CD8-positive, alpha-beta memory T cell (primary cell): ENCODE data around the gene TPM4. TPM values are rescaled to one million over a fixed set of nuclear protein-coding genes. Genes with fewer than 3 reads are reported as not detected.

ENCODE experiments used
- CTCF ChIA-PET: fragments of 350-600 bp; sonication (Branson Sonifier 250); formaldehyde crosslinking; loops from one replicate; lab custom pipeline; 2021; ENCODE audit warnings: antibody characterized with exemption; lab: Charles Lee
- POLR2A ChIA-PET: fragments of 350-600 bp; sonication (Branson Sonifier 250); formaldehyde crosslinking; loops from one replicate; lab custom pipeline; 2021; ENCODE audit warnings: antibody characterized with exemption; lab: Charles Lee
- DNase-seq, 5 donors: peaks; one replicate each; pipeline versions ENCODE4 v3.0.0 to v3.0.0-alpha.2; 2020 to 2022; ENCODE audit warnings: mixed read lengths in 1 of 5
- H3K27ac ChIP-seq: one replicate; pipeline ENCODE4 v1.7.0; 2013; ENCODE audit warnings: low read depth, mild to moderate bottlenecking, low read length, moderate library complexity
- H3K27me3 ChIP-seq: 2 replicates; pipeline ENCODE4 v1.7.0; 2013; ENCODE audit warnings: low read length, mild to moderate bottlenecking; ENCODE audit not compliant: insufficient read depth, poor library complexity, severe bottlenecking
- H3K36me3 ChIP-seq: 2 replicates; pipeline ENCODE4 v1.7.0; 2013; ENCODE audit warnings: mild to moderate bottlenecking, low read length, moderate library complexity; ENCODE audit not compliant: insufficient read depth
- H3K4me1 ChIP-seq: 2 replicates; pipeline ENCODE4 v1.7.0; 2013; ENCODE audit warnings: mild to moderate bottlenecking, low read length, moderate library complexity; ENCODE audit not compliant: insufficient read depth
- H3K4me3 ChIP-seq: 2 replicates; pipeline ENCODE4 v1.7.0; 2013; ENCODE audit warnings: mild to moderate bottlenecking, low read length
- H3K9me3 ChIP-seq: 2 replicates; pipeline ENCODE4 v1.7.0; 2013; ENCODE audit warnings: mild to moderate bottlenecking, low read length
- H3K27ac Mint-ChIP-seq, 8 donors: one replicate each; pipeline ENCODE4 v1.8.0; 2020 to 2021; ENCODE audit warnings: mixed read lengths in 8 of 8, mild to moderate bottlenecking in 6 of 8, inconsistent platforms in 3 of 8, moderate library complexity in 3 of 8
- H3K27me3 Mint-ChIP-seq, 2 donors: one replicate each; pipeline ENCODE4 v1.8.0; 2020 to 2021; ENCODE audit warnings: mixed read lengths in 2 of 2, mild to moderate bottlenecking in 1 of 2, moderate library complexity in 1 of 2
- H3K36me3 Mint-ChIP-seq, 3 donors: one replicate each; pipeline ENCODE4 v1.8.0; 2020 to 2021; ENCODE audit warnings: mixed read lengths in 3 of 3, inconsistent platforms in 1 of 3, mild to moderate bottlenecking in 1 of 3
- H3K4me1 Mint-ChIP-seq, 3 donors: one replicate each; pipeline ENCODE4 v1.8.0; 2020 to 2021; ENCODE audit warnings: mixed read lengths in 3 of 3, inconsistent platforms in 1 of 3, mild to moderate bottlenecking in 1 of 3
- H3K4me3 Mint-ChIP-seq, 7 donors: one replicate each; pipeline ENCODE4 v1.8.0; 2020 to 2021; ENCODE audit warnings: mixed read lengths in 7 of 7, mild to moderate bottlenecking in 6 of 7, moderate library complexity in 4 of 7, inconsistent platforms in 2 of 7
- H3K9me3 Mint-ChIP-seq, 5 donors: one replicate each; pipeline ENCODE4 v1.8.0; 2020 to 2022; ENCODE audit warnings: mixed read lengths in 5 of 5, mild to moderate bottlenecking in 3 of 5, moderate library complexity in 2 of 5, inconsistent platforms in 1 of 5
- polyA plus RNA-seq: library from polyadenylated mRNA; unstranded; fragments of 300-500 nt; fragmentation: Illumina TruSeq; gene quantifications from one replicate; pipeline ENCODE4 v1.2.3, GENCODE V29; 2021
- total RNA-seq, 2 experiments: library from RNA; stranded (reverse); gene quantifications; one replicate each; pipeline ENCODE4 v1.2.3, GENCODE V29; 2021

Gene TPM4
- total and polyA plus RNA-seq, 3 experiments from 2014 or later = 127 to 270 (median 259) TPM

DNA sequence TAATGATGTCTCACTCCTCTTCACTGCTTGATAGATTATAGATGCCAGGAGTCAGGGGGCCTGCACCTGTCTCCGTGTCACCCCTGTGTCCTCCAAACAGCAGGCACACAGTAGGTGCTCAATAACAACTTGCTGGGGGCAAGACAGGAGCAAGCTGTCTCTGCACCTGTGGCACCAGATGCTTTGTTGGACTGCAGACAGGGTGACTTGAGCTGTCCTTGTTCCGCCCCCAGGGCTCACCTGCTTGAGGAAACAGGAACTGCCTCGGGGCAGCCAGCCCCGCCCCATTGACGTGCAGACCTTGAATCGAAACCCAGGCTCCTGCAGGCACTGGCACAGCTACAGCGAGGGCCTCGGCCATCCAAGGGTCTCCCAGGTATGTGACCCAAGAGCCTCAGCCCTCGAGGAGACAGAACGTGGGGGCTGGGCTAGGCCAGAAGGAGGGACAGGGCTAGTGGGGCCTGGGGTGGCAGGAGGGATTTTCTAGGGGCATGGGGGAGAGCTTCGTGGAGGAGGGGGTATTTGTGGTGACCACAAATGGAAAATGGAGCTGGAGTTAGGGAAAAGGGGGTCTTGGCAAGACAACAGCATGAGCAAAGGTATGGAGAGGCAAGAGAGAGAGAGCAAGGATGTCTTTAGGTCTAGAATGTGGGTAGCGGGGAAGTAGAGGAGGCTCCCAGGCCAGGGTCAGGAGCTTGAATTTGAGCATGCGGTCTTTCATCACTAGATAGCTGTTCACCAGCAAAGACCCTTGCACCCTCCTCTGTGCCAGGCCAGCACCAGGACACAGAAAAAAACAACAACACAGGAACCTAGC, 67.3 kb downstream of the TPM4 start, which contains the start of gene HSH2D:
Gene HSH2D, plus strand, starts transcription at position 287 of the 817 bp plus-strand sequence. CDS start 5,066 bp downstream, outside the sequence.
- Mint-ChIP-seq H3K27me3 (no peaks in the 10 kb centered on the region), H3K4me1 (peaks cover 44 to 59% (median 54%) of the 10 kb centered on the region in 3 donors), H3K27ac (peak within 1 kb of the TSS; percentile 82 to 98 (median 96)), H3K36me3 (peaks cover 0 to 8% (median 2%) of the 10 kb centered on the region in 3 donors), H3K9me3 (no peaks in the 10 kb centered on the region), H3K4me3 (peak within 1 kb of the TSS; percentile 90 to 97 (median 93))
- peaks cover 2% of the 10 kb centered on the region for H3K36me3 ChIP-seq
- no peaks in the 10 kb centered on the region for H3K9me3 ChIP-seq
- ChIA-PET CTCF (interaction anchor here (0.7 to 1.5 kb wide), 8 partner anchors 13 to 228 kb away, joined by 3 to 10 read pairs (median 3); partner anchors contain the start of gene TPM4), POLR2A (interaction anchor here (0.6 to 2.0 kb wide), 7 partner anchors 12 to 228 kb away, joined by 3 to 9 read pairs (median 3); no protein-coding TSS in a partner anchor)
- peak within 1 kb of the TSS; percentile 78 for H3K27ac ChIP-seq
- peaks cover 28% of the 10 kb centered on the region for H3K4me1 ChIP-seq
- H3K4me3 ChIP-seq = peak within 1 kb of the TSS; percentile 90
- DNase-seq = peak; percentile 63 to 86 (median 74)
- no peaks in the 10 kb centered on the region for H3K27me3 ChIP-seq

DNA sequence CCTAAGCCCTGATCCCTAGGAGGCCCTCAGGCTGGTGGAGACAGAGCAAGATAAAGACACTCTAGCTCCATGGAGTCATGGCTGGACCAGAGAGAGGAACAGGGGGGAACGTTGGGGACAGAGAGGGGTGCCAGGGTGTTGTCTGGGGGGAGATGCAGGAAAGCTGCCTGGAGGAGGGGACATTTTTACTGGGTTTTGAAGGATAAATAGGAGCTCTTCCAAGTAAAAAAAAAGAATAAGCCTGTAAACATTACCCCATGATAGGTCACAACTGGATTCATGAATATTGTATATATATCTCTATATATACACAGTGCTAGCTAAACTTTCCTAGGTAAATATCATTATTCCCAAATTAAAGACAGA, 67.9 kb downstream of the TPM4 start:
- H3K4me3 ChIP-seq = peak overlapping the region; percentile 90

DNA sequence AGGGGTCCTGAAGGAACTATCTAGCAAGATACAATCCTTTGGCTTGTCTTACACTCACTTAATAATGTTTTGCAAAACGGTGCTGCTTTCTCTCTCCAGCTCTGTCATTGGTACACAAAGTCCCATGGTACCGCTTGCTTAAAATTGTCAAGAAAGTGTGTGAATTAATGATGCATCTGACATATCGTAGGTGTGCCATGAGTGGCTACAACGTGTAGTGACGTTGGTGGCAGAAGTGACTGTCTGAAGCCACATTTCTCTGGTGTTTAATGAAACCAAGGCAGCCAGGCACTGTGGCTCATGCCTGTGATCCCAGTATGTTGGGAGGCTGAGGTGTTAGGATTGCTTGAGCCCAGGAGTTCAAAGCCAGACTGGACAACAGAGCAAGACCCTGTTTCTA, 69.8 kb downstream of the TPM4 start:
- H3K9me3 ChIP-seq = no peaks in the 10 kb centered on the region
- DNase-seq = no peak
- peaks cover 28% of the 10 kb centered on the region for H3K4me1 ChIP-seq
- ChIA-PET POLR2A (interaction anchor here (0.7 kb wide), 1 partner anchor 448 kb away, joined by 6 read pairs; no protein-coding TSS in a partner anchor), CTCF (interaction anchor here (1.3 kb wide), 1 partner anchor 30 kb away, joined by 3 read pairs; no protein-coding TSS in a partner anchor)
- Mint-ChIP-seq H3K36me3 (peaks cover 0 to 26% (median 2%) of the 10 kb centered on the region in 3 donors), H3K27ac (peak overlapping the region in 6 of 8 donors; percentile 3 to 92 (median 49)), H3K9me3 (no peaks in the 10 kb centered on the region), H3K4me3 (peak overlapping the region in 4 of 7 donors; percentile 15 to 60 (median 53)), H3K27me3 (no peaks in the 10 kb centered on the region), H3K4me1 (peaks cover 26 to 52% (median 37%) of the 10 kb centered on the region in 3 donors)
- peaks cover 7% of the 10 kb centered on the region for H3K36me3 ChIP-seq
- H3K4me3 ChIP-seq = no peak overlapping the region
- no peak overlapping the region for H3K27ac ChIP-seq
- no peaks in the 10 kb centered on the region for H3K27me3 ChIP-seq

More for the DNA sequence above, 67.9 kb downstream of the TPM4 start:
- Mint-ChIP-seq H3K27ac (peak overlapping the region; percentile 82 to 98 (median 96)), H3K36me3 (peaks cover 0 to 14% (median 2%) of the 10 kb centered on the region in 3 donors), H3K4me1 (peaks cover 39 to 62% (median 52%) of the 10 kb centered on the region in 3 donors), H3K9me3 (no peaks in the 10 kb centered on the region), H3K4me3 (peak overlapping the region; percentile 90 to 97 (median 93)), H3K27me3 (no peaks in the 10 kb centered on the region)
- ChIA-PET POLR2A (interaction anchor here (0.6 to 2.0 kb wide), 5 partner anchors 22 to 227 kb away, joined by 3 to 9 read pairs (median 3); no protein-coding TSS in a partner anchor), CTCF (interaction anchor here (0.7 to 1.5 kb wide), 7 partner anchors 12 to 102 kb away, joined by 3 to 10 read pairs (median 3); partner anchors contain the start of gene TPM4)
- H3K9me3 ChIP-seq = no peaks in the 10 kb centered on the region
- no peak for DNase-seq
- H3K27ac ChIP-seq = peak overlapping the region; percentile 78
- peaks cover 28% of the 10 kb centered on the region for H3K4me1 ChIP-seq
- no peaks in the 10 kb centered on the region for H3K27me3 ChIP-seq
- peaks cover 7% of the 10 kb centered on the region for H3K36me3 ChIP-seq

DNA sequence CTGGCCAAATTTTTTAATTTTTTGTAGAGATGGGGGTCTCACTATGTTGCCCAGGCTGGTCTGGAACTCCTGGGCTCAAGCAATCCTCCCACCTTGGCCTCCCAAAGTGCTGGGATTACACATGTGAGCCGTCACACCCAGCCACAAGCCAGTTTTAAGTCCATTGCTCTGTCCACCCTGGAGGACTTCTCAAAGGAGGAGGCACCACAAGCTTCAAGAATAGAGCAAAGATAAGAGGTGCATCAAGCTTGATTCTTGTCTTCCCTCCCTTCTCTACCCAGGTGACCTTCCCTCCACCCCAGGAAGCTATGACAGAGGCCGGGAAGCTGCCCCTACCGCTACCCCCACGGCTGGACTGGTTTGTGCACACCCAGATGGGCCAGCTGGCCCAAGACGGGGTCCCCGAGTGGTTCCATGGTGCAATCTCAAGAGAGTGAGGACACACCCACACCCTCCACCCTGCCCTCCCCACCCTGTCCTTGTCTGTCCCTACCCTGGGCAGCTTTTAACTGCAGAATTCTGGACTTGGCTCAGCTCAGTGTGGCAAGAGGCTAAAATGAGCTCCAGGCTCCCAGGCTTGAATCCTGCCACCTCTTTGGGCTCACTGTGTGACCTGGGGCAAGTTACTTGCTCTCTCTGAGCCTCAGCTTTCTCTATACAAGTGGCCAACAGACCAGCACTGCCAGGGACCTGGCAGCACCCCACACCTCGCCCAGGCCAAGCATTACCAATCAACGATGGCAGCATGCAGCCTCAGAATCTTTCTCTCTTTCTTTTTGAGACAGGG, 72.3 kb downstream of the TPM4 start:
- peaks cover 0 to 43% (median 0%) of the 10 kb centered on the region in 3 donors for H3K36me3 Mint-ChIP-seq
- POLR2A ChIA-PET = no interaction called here
- H3K27ac Mint-ChIP-seq = peak overlapping the region in 2 of 8 donors; percentile 63 to 92
- no peaks in the 10 kb centered on the region for H3K27me3 Mint-ChIP-seq
- CTCF ChIA-PET = interaction anchor here (1.1 to 1.2 kb wide), 2 partner anchors 11 to 31 kb away, joined by 3 read pairs; no protein-coding TSS in a partner anchor
- H3K9me3 Mint-ChIP-seq = no peaks in the 10 kb centered on the region
- peak overlapping the region in 1 of 7 donors; percentile 21 for H3K4me3 Mint-ChIP-seq
- Histone ChIP-seq H3K4me1 (peaks cover 22% of the 10 kb centered on the region), H3K27ac (no peak overlapping the region), H3K9me3 (no peaks in the 10 kb centered on the region), H3K27me3 (no peaks in the 10 kb centered on the region), H3K36me3 (peaks cover 11% of the 10 kb centered on the region), H3K4me3 (no peak overlapping the region)
- peaks cover 15 to 36% (median 21%) of the 10 kb centered on the region in 3 donors for H3K4me1 Mint-ChIP-seq
- no peak for DNase-seq

Other genes with a start within 250 kb of the TPM4 start
- gene CYP4F2, start 178.4 kb upstream of the TPM4 start, total RNA-seq = not detected
- gene CYP4F2, start 178.4 kb upstream of the TPM4 start, polyA plus RNA-seq = not detected
- not detected for gene CYP4F11, start 142.0 kb upstream of the TPM4 start, total RNA-seq
- gene CYP4F11, start 142.0 kb upstream of the TPM4 start, polyA plus RNA-seq = not detected
- gene OR10H4, start 127.5 kb upstream of the TPM4 start, total RNA-seq = not detected
- not detected for gene OR10H4, start 127.5 kb upstream of the TPM4 start, polyA plus RNA-seq
- 100 to 1,000 TPM; 268 to 298 TPM for gene RAB8A, start 35.4 kb downstream of the TPM4 start, total RNA-seq
- gene RAB8A, start 35.4 kb downstream of the TPM4 start, polyA plus RNA-seq = 86.3 TPM
- gene HSH2D, start 67.2 kb downstream of the TPM4 start, total RNA-seq = 1 to 10 TPM; 8.6 to 9.3 TPM
- 12.8 TPM for gene HSH2D, start 67.2 kb downstream of the TPM4 start, polyA plus RNA-seq
- gene CIB3, start 97.0 kb downstream of the TPM4 start, total RNA-seq = not detected
- gene CIB3, start 97.0 kb downstream of the TPM4 start, polyA plus RNA-seq = not detected
- gene FAM32A, start 108.9 kb downstream of the TPM4 start, total RNA-seq = 10 to 100 TPM; 62.4 to 68.3 TPM
- gene FAM32A, start 108.9 kb downstream of the TPM4 start, polyA plus RNA-seq = 127 TPM
- gene AP1M1, start 121.4 kb downstream of the TPM4 start, total RNA-seq = 100 to 1,000 TPM; 113 to 120 TPM
- gene AP1M1, start 121.4 kb downstream of the TPM4 start, polyA plus RNA-seq = 145 TPM
- gene KLF2, start 248.3 kb downstream of the TPM4 start, total RNA-seq = 10 to 100 TPM; 33.7 to 37.5 TPM
- gene KLF2, start 248.3 kb downstream of the TPM4 start, polyA plus RNA-seq = 219 TPM